Nephron (organoid): ENCODE results near the gene REEP1.

Experiments
- H3K27ac Mint-ChIP-seq, 3 experiments: 2 replicates each; pipeline ENCODE4 v1.8.0; 2020; ENCODE audit warnings: mixed read lengths in 3 of 3, mild to moderate bottlenecking in 2 of 3, moderate library complexity in 1 of 3
- H3K27me3 Mint-ChIP-seq: 2 replicates; pipeline ENCODE4 v1.8.0; 2021; ENCODE audit warnings: low read depth, mild to moderate bottlenecking, moderate library complexity, mixed read lengths
- H3K36me3 Mint-ChIP-seq: 2 replicates; pipeline ENCODE4 v1.8.0; 2020; ENCODE audit warnings: low read depth, mixed read lengths
- H3K4me1 Mint-ChIP-seq: 2 replicates; pipeline ENCODE4 v1.8.0; 2020; ENCODE audit warnings: mixed read lengths
- H3K4me3 Mint-ChIP-seq, 3 experiments: 2 replicates each; pipeline ENCODE4 v1.8.0; 2020; ENCODE audit warnings: mild to moderate bottlenecking in 3 of 3, mixed read lengths in 3 of 3, moderate library complexity in 2 of 3
- H3K9me3 Mint-ChIP-seq: 2 replicates; pipeline ENCODE4 v1.8.0; 2020; ENCODE audit warnings: mixed read lengths
- CTCF ChIP-seq, 3 experiments: fragments of 200-600 bp; sonication (generic); IDR thresholded peaks; one replicate each; pipeline ENCODE4 v1.5.0; 2021; ENCODE audit warnings: antibody characterized with exemption in 3 of 3; ENCODE audit not compliant: unreplicated experiment in 3 of 3

Gene REEP1

GRCh38 chr2:86342488-86342887 is 5.1 kb upstream of the REEP1 start:
- TF ChIP-seq CTCF (IDR thresholded peaks at IDR 0.05; ENCODE audit: unreplicated experiment in 3 of 3): no peak
- H3K36me3 Mint-ChIP-seq: peaks cover 6% of the 10 kb centered on the region
- H3K27me3 Mint-ChIP-seq: peaks cover 36% of the 10 kb centered on the region
- no peak overlapping the region for H3K4me3 Mint-ChIP-seq
- H3K27ac Mint-ChIP-seq: no peak overlapping the region
- peaks cover 13% of the 10 kb centered on the region for H3K9me3 Mint-ChIP-seq
- H3K4me1 Mint-ChIP-seq: peaks cover 6% of the 10 kb centered on the region

GRCh38 chr2:86341470-86341869 is 4.0 kb upstream of the REEP1 start:
- no peak overlapping the region for H3K27ac Mint-ChIP-seq
- H3K4me3 Mint-ChIP-seq: no peak overlapping the region
- TF ChIP-seq CTCF (IDR thresholded peaks at IDR 0.05; ENCODE audit: unreplicated experiment in 3 of 3): no peak
- H3K36me3 Mint-ChIP-seq: peaks cover 6% of the 10 kb centered on the region
- peaks cover 9% of the 10 kb centered on the region for H3K4me1 Mint-ChIP-seq
- H3K27me3 Mint-ChIP-seq: peaks cover 42% of the 10 kb centered on the region
- peaks cover 13% of the 10 kb centered on the region for H3K9me3 Mint-ChIP-seq

GRCh38 chr2:86338778-86339295 is 1.4 kb upstream of the REEP1 start:
- Mint-ChIP-seq H3K4me3 (peak overlapping the region; percentile 57 to 71 (median 67)), H3K27me3 (peaks cover 68% of the 10 kb centered on the region), H3K27ac (no peak overlapping the region), H3K4me1 (peaks cover 27% of the 10 kb centered on the region), H3K36me3 (peaks cover 6% of the 10 kb centered on the region), H3K9me3 (peaks cover 13% of the 10 kb centered on the region)
- TF ChIP-seq CTCF (IDR thresholded peaks at IDR 0.05; ENCODE audit: unreplicated experiment in 3 of 3): no peak

- Mint-ChIP-seq H3K9me3 (peaks cover 11% of the 10 kb centered on the region), H3K36me3 (peaks cover 6% of the 10 kb centered on the region), H3K27ac (peak overlapping the region in 1 of 3 experiments; percentile 30), H3K27me3 (peaks cover 76% of the 10 kb centered on the region), H3K4me1 (peaks cover 42% of the 10 kb centered on the region), H3K4me3 (peak overlapping the region; percentile 89 to 93 (median 90))
- TF ChIP-seq CTCF (IDR thresholded peaks at IDR 0.05; ENCODE audit: unreplicated experiment in 3 of 3): no peak
Observed at GRCh38 chr2:86336675-86337243, 667 bp downstream of the REEP1 start.

GRCh38 chr2:86335865-86336674 is 1.4 kb downstream of the REEP1 start:
- TF ChIP-seq CTCF (IDR thresholded peaks at IDR 0.05; ENCODE audit: unreplicated experiment in 3 of 3): no peak
- Mint-ChIP-seq H3K36me3 (peaks cover 4% of the 10 kb centered on the region), H3K4me3 (peak overlapping the region; percentile 89 to 93 (median 90)), H3K27ac (peak overlapping the region in 1 of 3 experiments; percentile 42), H3K4me1 (peaks cover 49% of the 10 kb centered on the region), H3K9me3 (peaks cover 4% of the 10 kb centered on the region), H3K27me3 (peaks cover 77% of the 10 kb centered on the region)
